Parathyroid adenoma (tissue), 2 donors: ENCODE data around the gene KNDC1.

ENCODE experiments used
- H2AFZ ChIP-seq: fragments of 300-600 bp; sonication (generic); one replicate; pipeline ENCODE4 v1.7.0; 2017; ENCODE audit warnings: antibody characterized with exemption, mild to moderate bottlenecking
- H3K27ac ChIP-seq: fragments of 300-600 bp; sonication (generic); one replicate; pipeline ENCODE4 v1.7.0; 2017
- H3K27me3 ChIP-seq: fragments of 300-600 bp; sonication (generic); one replicate; pipeline ENCODE4 v1.7.0; 2017; ENCODE audit warnings: low read length; ENCODE audit not compliant: control insufficient read depth, insufficient read depth
- H3K36me3 ChIP-seq: fragments of 300-600 bp; sonication (generic); one replicate; pipeline ENCODE4 v1.7.0; 2017; ENCODE audit warnings: low read length; ENCODE audit not compliant: control insufficient read depth, insufficient read depth
- H3K4me1 ChIP-seq: fragments of 300-600 bp; sonication (generic); one replicate; pipeline ENCODE4 v1.7.0; 2017; ENCODE audit warnings: control low read depth
- H3K4me2 ChIP-seq: fragments of 300-600 bp; sonication (generic); one replicate; pipeline ENCODE4 v1.7.0; 2017; ENCODE audit warnings: low read length
- H3K4me3 ChIP-seq: fragments of 300-600 bp; sonication (generic); one replicate; pipeline ENCODE4 v1.7.0; 2017; ENCODE audit warnings: low read depth, low read length
- H3K79me2 ChIP-seq: fragments of 300-600 bp; sonication (generic); one replicate; pipeline ENCODE4 v1.7.0; 2017; ENCODE audit warnings: control low read depth
- H3K9ac ChIP-seq: fragments of 300-600 bp; sonication (generic); one replicate; pipeline ENCODE4 v1.7.0; 2017; ENCODE audit warnings: mild to moderate bottlenecking
- H3K9me3 ChIP-seq: fragments of 300-600 bp; sonication (generic); one replicate; pipeline ENCODE4 v1.7.0; 2017; ENCODE audit warnings: low read length; ENCODE audit not compliant: control insufficient read depth
- TF ChIP-seq, protein P1 (sequence below): fragments of 300-600 bp; sonication (generic); IDR thresholded peaks from one replicate; pipeline ENCODE4 v1.7.0; 2017; ENCODE audit warnings: antibody characterized with exemption, mild to moderate bottlenecking
- donor health status: primary hyperparathyroidism.

KNDC1 gene

DNA sequence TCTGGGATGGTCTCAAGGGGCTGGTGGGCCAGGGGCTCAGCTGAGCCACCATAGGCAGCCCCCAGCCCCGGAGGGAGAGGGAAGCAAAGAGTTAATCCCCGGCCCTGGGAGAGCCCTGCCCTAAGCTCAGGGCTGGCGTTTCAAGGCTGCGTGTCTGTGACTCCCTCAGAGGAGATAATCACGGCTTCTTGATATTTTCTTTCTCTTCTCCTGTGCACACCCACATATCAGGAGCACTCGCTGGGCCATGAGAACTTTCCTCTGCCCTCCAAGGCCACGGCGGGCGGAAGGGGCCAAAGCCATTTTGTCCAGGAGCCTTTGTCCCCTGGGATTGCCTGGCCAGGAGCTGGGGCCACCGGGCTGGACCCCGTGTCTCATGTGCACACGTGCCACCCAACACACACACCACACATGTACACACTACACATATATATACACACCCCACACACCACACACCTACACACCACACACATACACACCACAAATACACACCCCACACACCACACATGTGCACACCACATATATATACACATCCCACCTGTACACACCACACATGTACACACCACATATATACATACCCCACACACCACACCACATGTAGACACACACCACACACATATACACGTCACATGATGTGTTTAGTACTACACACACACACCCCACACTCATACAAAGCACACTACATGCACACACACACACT, 94.6 kb downstream of the KNDC1 start:
- H3K4me1 ChIP-seq = no peaks in the 10 kb centered on the region
- no peak overlapping the region for H3K27ac ChIP-seq
- no peak overlapping the region for H3K4me3 ChIP-seq
- TF ChIP-seq, protein P1, sequence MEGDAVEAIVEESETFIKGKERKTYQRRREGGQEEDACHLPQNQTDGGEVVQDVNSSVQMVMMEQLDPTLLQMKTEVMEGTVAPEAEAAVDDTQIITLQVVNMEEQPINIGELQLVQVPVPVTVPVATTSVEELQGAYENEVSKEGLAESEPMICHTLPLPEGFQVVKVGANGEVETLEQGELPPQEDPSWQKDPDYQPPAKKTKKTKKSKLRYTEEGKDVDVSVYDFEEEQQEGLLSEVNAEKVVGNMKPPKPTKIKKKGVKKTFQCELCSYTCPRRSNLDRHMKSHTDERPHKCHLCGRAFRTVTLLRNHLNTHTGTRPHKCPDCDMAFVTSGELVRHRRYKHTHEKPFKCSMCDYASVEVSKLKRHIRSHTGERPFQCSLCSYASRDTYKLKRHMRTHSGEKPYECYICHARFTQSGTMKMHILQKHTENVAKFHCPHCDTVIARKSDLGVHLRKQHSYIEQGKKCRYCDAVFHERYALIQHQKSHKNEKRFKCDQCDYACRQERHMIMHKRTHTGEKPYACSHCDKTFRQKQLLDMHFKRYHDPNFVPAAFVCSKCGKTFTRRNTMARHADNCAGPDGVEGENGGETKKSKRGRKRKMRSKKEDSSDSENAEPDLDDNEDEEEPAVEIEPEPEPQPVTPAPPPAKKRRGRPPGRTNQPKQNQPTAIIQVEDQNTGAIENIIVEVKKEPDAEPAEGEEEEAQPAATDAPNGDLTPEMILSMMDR = no peak
- no peaks in the 10 kb centered on the region for H3K27me3 ChIP-seq
- H2AFZ ChIP-seq = no peak overlapping the region
- H3K9ac ChIP-seq = no peak overlapping the region
- no peaks in the 10 kb centered on the region for H3K9me3 ChIP-seq
- H3K79me2 ChIP-seq = no peaks in the 10 kb centered on the region
- no peaks in the 10 kb centered on the region for H3K36me3 ChIP-seq
- no peak overlapping the region for H3K4me2 ChIP-seq

DNA sequence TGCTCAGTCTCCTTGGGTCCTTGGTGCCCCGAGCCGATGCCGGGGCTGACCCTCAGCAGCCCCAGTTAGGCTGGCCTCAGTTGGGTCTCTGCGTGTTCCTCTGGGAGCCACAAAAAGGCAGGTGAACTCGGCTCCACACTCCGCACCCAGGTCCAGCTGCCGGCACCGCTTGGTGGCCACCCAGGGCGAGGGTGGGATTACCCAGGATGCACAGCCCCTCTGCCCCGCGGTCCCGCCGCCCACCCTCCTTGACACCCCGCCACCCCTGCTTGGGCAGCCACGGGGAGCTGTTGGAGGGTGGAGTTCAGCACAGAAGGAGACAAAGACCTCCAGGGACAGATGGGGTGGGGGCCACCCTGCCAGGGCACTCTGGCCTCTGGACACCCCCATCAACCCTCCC, 95.3 kb downstream of the KNDC1 start:
- Histone ChIP-seq H3K4me2 (no peak overlapping the region), H3K9ac (no peak overlapping the region), H2AFZ (no peak overlapping the region), H3K9me3 (no peaks in the 10 kb centered on the region), H3K4me1 (no peaks in the 10 kb centered on the region), H3K4me3 (no peak overlapping the region), H3K36me3 (no peaks in the 10 kb centered on the region), H3K79me2 (no peaks in the 10 kb centered on the region), H3K27me3 (no peaks in the 10 kb centered on the region), H3K27ac (no peak overlapping the region)
- TF ChIP-seq, protein P1 = no peak

DNA sequence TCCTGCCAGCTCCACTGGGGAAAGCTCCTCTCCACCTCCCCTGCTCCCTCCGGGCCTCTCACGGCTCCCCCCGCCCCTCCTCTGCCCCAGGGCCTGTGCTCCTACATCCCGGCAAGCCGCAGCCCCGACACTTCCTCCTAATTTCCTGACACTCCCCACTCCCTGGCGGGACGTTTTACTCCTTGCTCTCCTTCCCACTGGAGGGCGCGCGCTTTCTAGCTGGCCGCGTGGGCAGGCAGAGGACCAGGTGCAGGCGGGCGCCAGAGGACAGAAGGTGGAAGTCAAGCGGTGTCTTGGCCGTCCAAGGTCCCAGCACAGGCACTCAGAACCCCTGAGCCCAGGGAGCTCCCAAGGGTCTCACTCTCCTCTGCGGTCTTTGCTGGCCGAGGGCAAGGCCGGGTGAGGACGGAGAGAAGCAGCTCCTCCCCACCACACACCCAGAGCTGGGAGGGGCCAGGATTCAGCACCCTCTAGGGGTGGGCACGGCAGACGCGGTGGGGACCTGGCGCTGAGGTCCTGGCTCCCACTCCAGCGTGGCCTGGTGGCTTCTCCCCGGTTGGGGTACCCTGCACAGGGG, 97.6 kb downstream of the KNDC1 start:
- Histone ChIP-seq H3K36me3 (no peaks in the 10 kb centered on the region), H3K4me3 (no peak overlapping the region), H3K4me2 (peak overlapping the region; percentile 64), H3K27me3 (no peaks in the 10 kb centered on the region), H3K79me2 (no peaks in the 10 kb centered on the region), H3K9ac (no peak overlapping the region), H3K27ac (no peak overlapping the region), H3K9me3 (no peaks in the 10 kb centered on the region), H3K4me1 (no peaks in the 10 kb centered on the region), H2AFZ (peak overlapping the region; percentile 75)
- TF ChIP-seq, protein P1 = peak; percentile 39

DNA sequence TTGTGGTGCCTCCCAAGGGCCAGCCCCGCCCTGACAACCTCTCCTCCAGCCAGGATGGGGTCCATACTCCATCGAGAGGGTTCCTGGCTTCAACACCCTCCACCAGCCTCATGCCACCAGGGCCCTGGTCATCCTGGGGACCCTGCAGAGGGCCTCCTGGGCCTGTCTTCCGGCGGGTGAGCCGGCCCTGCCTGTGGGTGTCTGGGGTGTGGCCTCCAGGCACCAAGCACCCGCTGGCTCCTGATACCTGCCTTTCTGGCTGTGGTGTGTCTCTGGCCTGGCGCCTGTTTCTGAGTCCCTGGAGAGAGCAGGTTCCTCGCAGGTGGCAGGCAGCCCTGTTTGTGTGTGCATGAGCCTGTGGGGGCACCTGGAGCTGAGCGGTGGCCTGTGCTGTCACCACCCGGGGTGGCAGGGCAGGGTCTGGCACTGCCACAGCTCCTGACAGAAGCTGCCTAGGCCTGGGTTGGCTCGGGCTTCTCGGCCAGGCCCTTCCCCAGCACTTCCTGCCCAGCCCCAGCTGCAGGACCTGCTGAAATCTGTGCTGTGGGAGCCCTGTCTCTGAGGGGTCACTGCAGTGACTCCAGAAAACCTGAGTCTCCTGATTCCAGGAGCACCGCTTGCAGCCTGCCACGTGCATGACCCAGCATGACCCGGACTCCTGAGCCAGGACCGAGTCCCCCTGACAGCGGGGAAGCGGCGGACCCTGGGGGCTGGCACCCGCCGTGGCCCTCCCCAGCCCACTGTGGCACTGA, 98.2 kb downstream of the KNDC1 start:
- no peak overlapping the region for H3K9ac ChIP-seq
- H3K27ac ChIP-seq = no peak overlapping the region
- H3K79me2 ChIP-seq = no peaks in the 10 kb centered on the region
- H3K4me1 ChIP-seq = no peaks in the 10 kb centered on the region
- no peaks in the 10 kb centered on the region for H3K27me3 ChIP-seq
- H3K4me3 ChIP-seq = no peak overlapping the region
- H3K4me2 ChIP-seq = no peak overlapping the region
- H2AFZ ChIP-seq = peak overlapping the region; percentile 75
- no peaks in the 10 kb centered on the region for H3K9me3 ChIP-seq
- TF ChIP-seq, protein P1 = no peak
- H3K36me3 ChIP-seq = no peaks in the 10 kb centered on the region
